Mammary epithelial cell (primary cell): Measurements from ENCODE around the gene CMYA5.

Experiments
- EZH2 ChIP-seq: IDR thresholded peaks from 2 replicates; pipeline ENCODE4 v1.6.1; 2012; ENCODE audit warnings: low read length, inconsistent platforms, borderline replicate concordance
- TF ChIP-seq, protein P1 (sequence below), 2 donors: IDR thresholded peaks in 1 of 2; conservative IDR thresholded peaks in 1 of 2; 2 replicates each; pipeline ENCODE4 v1.5.1; 2011 to 2012; ENCODE audit warnings: inconsistent platforms in 2 of 2, low read length in 2 of 2, mild to moderate bottlenecking in 2 of 2, control low read depth in 1 of 2, low read depth in 1 of 2; ENCODE audit not compliant: insufficient read depth in 1 of 2; ENCODE audit errors: extremely low read depth in 1 of 2

GRCh38 chr5:79685627-79686026, 4.0 kb upstream of the CMYA5 start:
- TF ChIP-seq, protein P1, sequence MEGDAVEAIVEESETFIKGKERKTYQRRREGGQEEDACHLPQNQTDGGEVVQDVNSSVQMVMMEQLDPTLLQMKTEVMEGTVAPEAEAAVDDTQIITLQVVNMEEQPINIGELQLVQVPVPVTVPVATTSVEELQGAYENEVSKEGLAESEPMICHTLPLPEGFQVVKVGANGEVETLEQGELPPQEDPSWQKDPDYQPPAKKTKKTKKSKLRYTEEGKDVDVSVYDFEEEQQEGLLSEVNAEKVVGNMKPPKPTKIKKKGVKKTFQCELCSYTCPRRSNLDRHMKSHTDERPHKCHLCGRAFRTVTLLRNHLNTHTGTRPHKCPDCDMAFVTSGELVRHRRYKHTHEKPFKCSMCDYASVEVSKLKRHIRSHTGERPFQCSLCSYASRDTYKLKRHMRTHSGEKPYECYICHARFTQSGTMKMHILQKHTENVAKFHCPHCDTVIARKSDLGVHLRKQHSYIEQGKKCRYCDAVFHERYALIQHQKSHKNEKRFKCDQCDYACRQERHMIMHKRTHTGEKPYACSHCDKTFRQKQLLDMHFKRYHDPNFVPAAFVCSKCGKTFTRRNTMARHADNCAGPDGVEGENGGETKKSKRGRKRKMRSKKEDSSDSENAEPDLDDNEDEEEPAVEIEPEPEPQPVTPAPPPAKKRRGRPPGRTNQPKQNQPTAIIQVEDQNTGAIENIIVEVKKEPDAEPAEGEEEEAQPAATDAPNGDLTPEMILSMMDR (conservative IDR thresholded peaks at IDR 0.05 in 1 of 2, IDR thresholded peaks at IDR 0.05 in 1 of 2; ENCODE audit: extremely low read depth in 1 of 2, insufficient read depth in 1 of 2, low read depth in 1 of 2, low read length in 2 of 2) = no peak
- TF ChIP-seq EZH2 = no peak
